SU-DHL-6 (cell line): ENCODE data around the gene RSBN1L.

Source experiments
- CTCF ChIP-seq: fragments of 200-600 bp; sonication (generic); IDR thresholded peaks from one replicate; pipeline ENCODE4 v1.5.1; 2017; ENCODE audit warnings: antibody characterized with exemption, mild to moderate bottlenecking, low read length, moderate library complexity; ENCODE audit not compliant: insufficient read depth, poor library complexity, severe bottlenecking
- EZH2phosphoT487 ChIP-seq: fragments of 200-600 bp; sonication (generic), shearing (Covaris generic); conservative IDR thresholded peaks from 2 replicates; pipeline ENCODE4 v1.6.1; 2018; ENCODE audit warnings: mild to moderate bottlenecking, antibody characterized with exemption, low read length, moderate library complexity, mixed read lengths

DNA sequence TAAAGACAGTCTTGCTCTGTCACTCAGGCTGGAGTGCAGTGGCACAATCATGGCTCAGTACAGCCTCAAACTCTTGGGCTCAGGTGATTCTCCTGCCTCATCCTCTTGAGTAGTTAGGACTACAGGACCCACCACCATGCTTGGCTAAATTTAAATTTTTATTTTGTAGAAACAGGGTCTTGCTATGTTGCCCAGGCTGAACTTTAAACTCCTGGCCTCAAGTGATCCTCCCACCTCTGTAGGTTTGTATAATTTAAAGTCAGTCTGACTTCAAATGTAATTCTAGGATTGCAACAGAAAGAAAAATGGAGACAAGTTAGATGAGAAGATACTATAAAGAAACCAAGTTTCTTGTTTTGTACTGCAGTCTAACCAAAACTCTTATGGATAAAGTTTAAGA, 90.5 kb downstream of the RSBN1L start:
- TF ChIP-seq CTCF (no peak), EZH2phosphoT487 (no peak)
